Measurements from ENCODE around the gene KDM4B.

DNA sequence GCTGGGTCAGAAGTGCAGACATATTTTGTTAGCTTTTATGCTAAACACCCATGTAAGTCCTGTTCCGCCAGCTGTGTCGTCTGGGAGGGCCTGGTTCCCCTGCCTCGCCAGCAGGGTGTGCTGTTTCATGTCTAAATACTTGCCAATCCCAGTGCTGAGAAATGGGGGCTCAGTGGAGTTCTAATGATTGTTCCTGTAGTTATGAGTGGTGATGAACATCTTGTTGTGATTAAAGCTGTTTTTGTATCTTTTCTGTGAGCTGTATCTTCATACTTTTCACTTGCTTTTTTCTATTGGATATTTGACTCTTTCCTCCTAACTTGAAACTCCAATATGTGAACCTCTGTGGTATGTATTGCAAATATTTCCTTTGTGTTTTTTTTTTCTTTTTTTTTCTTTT, 32.7 kb downstream of the KDM4B start:
- TF ChIP-seq CTCF (conservative IDR thresholded peaks at IDR 0.05 in 1 of 2, IDR thresholded peaks at IDR 0.05 in 1 of 2; ENCODE audit: low read depth in 1 of 2, low read length in 2 of 2) (peak; percentile 74 to 83), EZH2 (IDR thresholded peaks at IDR 0.05; ENCODE audit: low read length, missing control alignments) (no peak)
